ENCODE measurements around the gene SFXN5. TPM values are rescaled to one million over a fixed set of nuclear protein-coding genes. Genes with fewer than 3 reads are reported as not detected.

The SFXN5 gene
- total RNA-seq, 1 experiment from 2014 or later, result 27.8 TPM

GRCh38 chr2:72954376-72955227 lies 116.9 kb downstream of the SFXN5 start:
- no peaks in the 10 kb centered on the region for H3K36me3 ChIP-seq (ENCODE audit: control insufficient read depth, insufficient read depth, low read length)
- no peaks in the 10 kb centered on the region for H3K27me3 ChIP-seq (ENCODE audit: control insufficient read depth, insufficient read depth, low read length)
- H3K9me3 ChIP-seq (ENCODE audit: control insufficient read depth, insufficient read depth, low read depth, low read length), result no peaks in the 10 kb centered on the region
- no peaks in the 10 kb centered on the region for H3K4me1 ChIP-seq (ENCODE audit: control insufficient read depth, insufficient read depth, low read length)
- ChIA-PET POLR2A (no interaction called here), CTCF (interaction anchor here (0.6 kb wide), 1 partner anchor 14 kb away, joined by 3 read pairs; no protein-coding TSS in a partner anchor)
- no peak for DNase-seq (ENCODE audit: low read depth, low spot score)
- ATAC-seq, result no peak
- in situ Hi-C loops (cut with HindIII; ENCODE audit: low pct_unique_long_range_greater_than_20kb, low sequenced_read_pairs) (no loop called here), intact Hi-C loops (cut with micrococcal nuclease; ENCODE audit: unreplicated experiment) (no loop called here)
- no peak overlapping the region for H3K27ac ChIP-seq (ENCODE audit: low read length)
- BruUV-seq (replicated peaks), result no TSS peak
- H3K4me3 ChIP-seq (ENCODE audit: low read depth in 2 of 2, low read length in 2 of 2), result no peak overlapping the region
- TF ChIP-seq REST (IDR thresholded peaks at IDR 0.05; ENCODE audit: insufficient read depth in 1 of 2, low read depth in 2 of 2, low read length in 1 of 2), result no peak
- TF ChIP-seq CTCF (IDR thresholded peaks at IDR 0.05), result no peak
- no peak for TF ChIP-seq POLR2AphosphoS5 (IDR thresholded peaks at IDR 0.05; ENCODE audit: low read depth, low read length)
- TF ChIP-seq TCF7L2 (IDR thresholded peaks at IDR 0.05; ENCODE audit: low read depth, low read length), result no peak
- no peak for TF ChIP-seq SIN3A (IDR thresholded peaks at IDR 0.05; ENCODE audit: borderline replicate concordance, insufficient read depth, low read depth, low read length)

- no peak overlapping the region for H3K27ac ChIP-seq (ENCODE audit: low read length)
- no peak for DNase-seq (ENCODE audit: low read depth, low spot score)
- no peaks in the 10 kb centered on the region for H3K36me3 ChIP-seq (ENCODE audit: control insufficient read depth, insufficient read depth, low read length)
- no TSS peak for BruUV-seq (replicated peaks)
- ATAC-seq, result no peak
- CTCF ChIA-PET, result no interaction called here
- TF ChIP-seq REST (IDR thresholded peaks at IDR 0.05; ENCODE audit: insufficient read depth in 1 of 2, low read depth in 2 of 2, low read length in 1 of 2), result no peak
- no peak for TF ChIP-seq TCF7L2 (IDR thresholded peaks at IDR 0.05; ENCODE audit: low read depth, low read length)
- no peak for TF ChIP-seq SIN3A (IDR thresholded peaks at IDR 0.05; ENCODE audit: borderline replicate concordance, insufficient read depth, low read depth, low read length)
- no peak for TF ChIP-seq POLR2AphosphoS5 (IDR thresholded peaks at IDR 0.05; ENCODE audit: low read depth, low read length)
- no peak for TF ChIP-seq CTCF (IDR thresholded peaks at IDR 0.05)
- H3K4me1 ChIP-seq (ENCODE audit: control insufficient read depth, insufficient read depth, low read length), result no peaks in the 10 kb centered on the region
- intact Hi-C loops (cut with micrococcal nuclease; ENCODE audit: unreplicated experiment), result no loop called here
- H3K27me3 ChIP-seq (ENCODE audit: control insufficient read depth, insufficient read depth, low read length), result no peaks in the 10 kb centered on the region
- H3K4me3 ChIP-seq (ENCODE audit: low read depth in 2 of 2, low read length in 2 of 2), result no peak overlapping the region
- in situ Hi-C loops (cut with HindIII; ENCODE audit: low pct_unique_long_range_greater_than_20kb, low sequenced_read_pairs), result no loop called here
- POLR2A ChIA-PET, result interaction anchor here (0.6 kb wide), 1 partner anchor 71 kb away, joined by 4 read pairs; no protein-coding TSS in a partner anchor
- no peaks in the 10 kb centered on the region for H3K9me3 ChIP-seq (ENCODE audit: control insufficient read depth, insufficient read depth, low read depth, low read length)
Measured at GRCh38 chr2:72953976-72954375, 117.5 kb downstream of the SFXN5 start.

Measured in Panc1 (cell line).